GM12878 (cell line): Measurements from ENCODE around the gene SPATA45. TPM values are rescaled to one million over a fixed set of nuclear protein-coding genes. Genes with fewer than 3 reads are reported as not detected.

Experiments
- ATF7 ChIP-seq: fragments of 450-650 bp; IDR thresholded peaks from 2 replicates; pipeline ENCODE4 v1.6.1; 2016; ENCODE audit warnings: low read depth, mild to moderate bottlenecking
- CHD2 ChIP-seq: IDR thresholded peaks from 2 replicates; pipeline ENCODE4 v1.6.1; 2011; ENCODE audit warnings: low read depth, low read length, improper control_type of control experiment, borderline replicate concordance
- ETV6 ChIP-seq, 2 experiments: fragments of 450-650 bp in 1 of 2; IDR thresholded peaks in 1 of 2; conservative IDR thresholded peaks in 1 of 2; 2 replicates each; pipeline ENCODE4 v1.6.1; 2014; ENCODE audit warnings: antibody characterized with exemption in 1 of 2, borderline replicate concordance in 1 of 2, low read depth in 1 of 2, mild to moderate bottlenecking in 1 of 2, moderate library complexity in 1 of 2
- FOXM1 ChIP-seq: IDR thresholded peaks from 2 replicates; pipeline ENCODE4 v1.6.1; 2012; ENCODE audit warnings: low read depth, mild to moderate bottlenecking, inconsistent platforms, low read length, moderate library complexity
- IKZF2 ChIP-seq, 2 experiments: fragments of 450-650 bp; IDR thresholded peaks; 2 replicates each; pipeline ENCODE4 v1.6.1; 2017; ENCODE audit warnings: mild to moderate bottlenecking in 2 of 2, moderate library complexity in 2 of 2
- MEF2B ChIP-seq: fragments of 450-650 bp; IDR thresholded peaks from 2 replicates; pipeline ENCODE4 v1.6.1; 2018; ENCODE audit warnings: mild to moderate bottlenecking, moderate library complexity; ENCODE audit not compliant: partially characterized antibody, poor library complexity, severe bottlenecking
- PAX5 ChIP-seq: IDR thresholded peaks from 2 replicates; pipeline ENCODE4 v1.6.1; 2011; ENCODE audit warnings: low read depth, low read length, borderline replicate concordance
- RUNX3 ChIP-seq: IDR thresholded peaks from 2 replicates; pipeline ENCODE4 v1.6.1; 2012; ENCODE audit warnings: low read length, inconsistent platforms
- SPI1 ChIP-seq: IDR thresholded peaks from 2 replicates; pipeline ENCODE4 v1.6.1; 2011; ENCODE audit warnings: low read depth, mild to moderate bottlenecking, low read length, moderate library complexity, borderline replicate concordance; ENCODE audit not compliant: insufficient read depth
- TCF3 ChIP-seq: IDR thresholded peaks from 2 replicates; pipeline ENCODE4 v1.6.1; 2012; ENCODE audit warnings: low read depth, mild to moderate bottlenecking, low read length, borderline replicate concordance; ENCODE audit not compliant: insufficient read depth
- ZNF217 ChIP-seq: fragments of 450-650 bp; IDR thresholded peaks from 2 replicates; pipeline ENCODE4 v1.6.1; 2017; ENCODE audit warnings: antibody characterized with exemption, mild to moderate bottlenecking
- ZNF384 ChIP-seq: IDR thresholded peaks from 2 replicates; pipeline ENCODE4 v1.6.1; 2012; ENCODE audit warnings: low read depth, mild to moderate bottlenecking, low read length, improper control_type of control experiment, borderline replicate concordance
- polyA plus RNA-seq, 11 experiments: library from polyadenylated mRNA; depleted of rRNA in 4 of 11; unstranded in 6 of 11; stranded (reverse) in 5 of 11; fragments of >200 nt; fragmentation: Nextera tagmentation in 4 of 11; fragmentation: Illumina TruSeq in 1 of 11; extraction: Ambion mirVana in 4 of 11; extraction: Trizol in 1 of 11; gene quantifications; 1 replicate in 1 of 11; 2 replicates in 10 of 11; pipeline versions ENCODE4 v1.2.1 to v1.2.3, GENCODE V29; 2011 to 2016; ENCODE audit warnings: inconsistent platforms in 2 of 11, missing spikeins in 2 of 11, low read depth in 1 of 11
- total RNA-seq, 4 experiments: library from RNA; depleted of rRNA in 3 of 4; stranded (reverse); fragments of >200 nt in 3 of 4; fragmentation: Illumina TruSeq in 1 of 4; extraction: Trizol in 1 of 4; gene quantifications; 2 replicates each; pipeline versions ENCODE4 v1.2.1 to v1.2.3, GENCODE V29; 2013 to 2021
- TF ChIP-seq, protein P1 (sequence below): fragments of 450-650 bp; IDR thresholded peaks from 2 replicates; pipeline ENCODE4 v1.6.1; 2017; ENCODE audit warnings: mild to moderate bottlenecking, low read depth, inconsistent platforms; ENCODE audit not compliant: poor library complexity, severe bottlenecking
- TF ChIP-seq, protein P2 (sequence below): IDR thresholded peaks from 2 replicates; pipeline ENCODE4 v1.6.1; 2011; ENCODE audit warnings: borderline replicate concordance, low read depth, mild to moderate bottlenecking, moderate library complexity, low read length; ENCODE audit not compliant: insufficient read depth, poor library complexity, severe bottlenecking
- TF ChIP-seq, protein P3 (sequence below): fragments of 450-650 bp; formaldehyde crosslinking; IDR thresholded peaks from 2 replicates; pipeline ENCODE4 v1.5.0; 2022; ENCODE audit warnings: mild to moderate bottlenecking, missing genetic modification characterization
- TF ChIP-seq, protein P4 (sequence below): IDR thresholded peaks from 2 replicates; pipeline ENCODE4 v1.6.1; 2012; ENCODE audit warnings: low read length, inconsistent platforms

Gene SPATA45
- total and polyA plus RNA-seq, 10 of the 15 experiments (the other 5 are each of a cell fraction or from before 2014, with no cell fraction given) = 0.22 to 0.37 (median 0.31) TPM; not detected in 7

DNA sequence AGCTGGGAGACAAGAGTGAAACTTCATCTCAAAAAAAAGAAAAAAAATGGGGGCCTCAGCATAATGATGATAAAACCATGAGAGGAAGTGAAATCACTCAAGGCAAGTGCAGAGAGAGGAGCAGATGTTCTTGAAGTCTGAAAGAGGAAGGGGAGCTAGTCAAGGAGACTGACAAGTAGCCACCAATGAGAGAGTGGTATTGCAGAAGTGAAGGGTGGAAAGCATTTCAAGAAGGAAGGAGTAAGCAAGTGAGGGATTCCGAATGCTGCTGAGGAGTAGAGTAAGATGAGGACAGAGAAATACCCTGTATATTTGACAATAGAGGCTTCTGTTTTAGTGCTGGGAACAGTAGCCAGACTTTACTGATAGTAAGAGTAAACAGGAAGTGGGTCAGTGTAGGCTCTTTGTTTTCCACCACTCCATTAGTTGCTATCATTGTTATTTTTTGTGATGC is 52.9 kb downstream of the SPATA45 start (continued):
- TF ChIP-seq, protein P1, sequence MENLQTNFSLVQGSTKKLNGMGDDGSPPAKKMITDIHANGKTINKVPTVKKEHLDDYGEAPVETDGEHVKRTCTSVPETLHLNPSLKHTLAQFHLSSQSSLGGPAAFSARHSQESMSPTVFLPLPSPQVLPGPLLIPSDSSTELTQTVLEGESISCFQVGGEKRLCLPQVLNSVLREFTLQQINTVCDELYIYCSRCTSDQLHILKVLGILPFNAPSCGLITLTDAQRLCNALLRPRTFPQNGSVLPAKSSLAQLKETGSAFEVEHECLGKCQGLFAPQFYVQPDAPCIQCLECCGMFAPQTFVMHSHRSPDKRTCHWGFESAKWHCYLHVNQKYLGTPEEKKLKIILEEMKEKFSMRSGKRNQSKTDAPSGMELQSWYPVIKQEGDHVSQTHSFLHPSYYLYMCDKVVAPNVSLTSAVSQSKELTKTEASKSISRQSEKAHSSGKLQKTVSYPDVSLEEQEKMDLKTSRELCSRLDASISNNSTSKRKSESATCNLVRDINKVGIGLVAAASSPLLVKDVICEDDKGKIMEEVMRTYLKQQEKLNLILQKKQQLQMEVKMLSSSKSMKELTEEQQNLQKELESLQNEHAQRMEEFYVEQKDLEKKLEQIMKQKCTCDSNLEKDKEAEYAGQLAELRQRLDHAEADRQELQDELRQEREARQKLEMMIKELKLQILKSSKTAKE = peak; percentile 44
- TF ChIP-seq CHD2 (no peak), IKZF2 (IDR thresholded peaks at IDR 0.05) (peak; percentile 44 to 61), ATF7 (0 out of 2 replicates have a peak, but pooled peaks have one; percentile 37), RUNX3 (peak; percentile 44; the same call in 1 of the 2 replicates), ZNF384 (peak; percentile 81), ZNF217 (no peak; the same call in 1 of the 2 replicates), SPI1 (peak; percentile 95), PAX5 (0 out of 2 replicates have a peak, but pooled peaks have one; percentile 40), TCF3 (peak; percentile 63; the same call in 1 of the 2 replicates), MEF2B (peak; percentile 31), ETV6 (conservative IDR thresholded peaks at IDR 0.05 in 1 of 2, IDR thresholded peaks at IDR 0.05 in 1 of 2; ENCODE audit: borderline replicate concordance in 1 of 2, low read depth in 1 of 2) (peak in 1 of 2 experiments; percentile 66; a peak in 1 of 4 replicates), FOXM1 (peak; percentile 55)
- TF ChIP-seq, protein P2, sequence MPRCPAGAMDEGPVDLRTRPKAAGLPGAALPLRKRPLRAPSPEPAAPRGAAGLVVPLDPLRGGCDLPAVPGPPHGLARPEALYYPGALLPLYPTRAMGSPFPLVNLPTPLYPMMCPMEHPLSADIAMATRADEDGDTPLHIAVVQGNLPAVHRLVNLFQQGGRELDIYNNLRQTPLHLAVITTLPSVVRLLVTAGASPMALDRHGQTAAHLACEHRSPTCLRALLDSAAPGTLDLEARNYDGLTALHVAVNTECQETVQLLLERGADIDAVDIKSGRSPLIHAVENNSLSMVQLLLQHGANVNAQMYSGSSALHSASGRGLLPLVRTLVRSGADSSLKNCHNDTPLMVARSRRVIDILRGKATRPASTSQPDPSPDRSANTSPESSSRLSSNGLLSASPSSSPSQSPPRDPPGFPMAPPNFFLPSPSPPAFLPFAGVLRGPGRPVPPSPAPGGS = no peak
- TF ChIP-seq, protein P3, sequence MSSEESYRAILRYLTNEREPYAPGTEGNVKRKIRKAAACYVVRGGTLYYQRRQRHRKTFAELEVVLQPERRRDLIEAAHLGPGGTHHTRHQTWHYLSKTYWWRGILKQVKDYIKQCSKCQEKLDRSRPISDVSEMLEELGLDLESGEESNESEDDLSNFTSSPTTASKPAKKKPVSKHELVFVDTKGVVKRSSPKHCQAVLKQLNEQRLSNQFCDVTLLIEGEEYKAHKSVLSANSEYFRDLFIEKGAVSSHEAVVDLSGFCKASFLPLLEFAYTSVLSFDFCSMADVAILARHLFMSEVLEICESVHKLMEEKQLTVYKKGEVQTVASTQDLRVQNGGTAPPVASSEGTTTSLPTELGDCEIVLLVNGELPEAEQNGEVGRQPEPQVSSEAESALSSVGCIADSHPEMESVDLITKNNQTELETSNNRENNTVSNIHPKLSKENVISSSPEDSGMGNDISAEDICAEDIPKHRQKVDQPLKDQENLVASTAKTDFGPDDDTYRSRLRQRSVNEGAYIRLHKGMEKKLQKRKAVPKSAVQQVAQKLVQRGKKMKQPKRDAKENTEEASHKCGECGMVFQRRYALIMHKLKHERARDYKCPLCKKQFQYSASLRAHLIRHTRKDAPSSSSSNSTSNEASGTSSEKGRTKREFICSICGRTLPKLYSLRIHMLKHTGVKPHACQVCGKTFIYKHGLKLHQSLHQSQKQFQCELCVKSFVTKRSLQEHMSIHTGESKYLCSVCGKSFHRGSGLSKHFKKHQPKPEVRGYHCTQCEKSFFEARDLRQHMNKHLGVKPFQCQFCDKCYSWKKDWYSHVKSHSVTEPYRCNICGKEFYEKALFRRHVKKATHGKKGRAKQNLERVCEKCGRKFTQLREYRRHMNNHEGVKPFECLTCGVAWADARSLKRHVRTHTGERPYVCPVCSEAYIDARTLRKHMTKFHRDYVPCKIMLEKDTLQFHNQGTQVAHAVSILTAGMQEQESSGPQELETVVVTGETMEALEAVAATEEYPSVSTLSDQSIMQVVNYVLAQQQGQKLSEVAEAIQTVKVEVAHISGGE (CRISPR knock-in tag) = no peak
- TF ChIP-seq, protein P4, sequence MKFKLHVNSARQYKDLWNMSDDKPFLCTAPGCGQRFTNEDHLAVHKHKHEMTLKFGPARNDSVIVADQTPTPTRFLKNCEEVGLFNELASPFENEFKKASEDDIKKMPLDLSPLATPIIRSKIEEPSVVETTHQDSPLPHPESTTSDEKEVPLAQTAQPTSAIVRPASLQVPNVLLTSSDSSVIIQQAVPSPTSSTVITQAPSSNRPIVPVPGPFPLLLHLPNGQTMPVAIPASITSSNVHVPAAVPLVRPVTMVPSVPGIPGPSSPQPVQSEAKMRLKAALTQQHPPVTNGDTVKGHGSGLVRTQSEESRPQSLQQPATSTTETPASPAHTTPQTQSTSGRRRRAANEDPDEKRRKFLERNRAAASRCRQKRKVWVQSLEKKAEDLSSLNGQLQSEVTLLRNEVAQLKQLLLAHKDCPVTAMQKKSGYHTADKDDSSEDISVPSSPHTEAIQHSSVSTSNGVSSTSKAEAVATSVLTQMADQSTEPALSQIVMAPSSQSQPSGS = peak; percentile 59; the same call in 1 of the 2 replicates
